ENCODE results near the gene BMI1. TPM values are rescaled to one million over a fixed set of nuclear protein-coding genes. Genes with fewer than 3 reads are reported as not detected.

BMI1 gene
- total and polyA plus RNA-seq, 2 of the 4 experiments (the other 2 are of a cell fraction), result 19.7 to 25.8 TPM

- Histone ChIP-seq H3K56ac (ENCODE audit: extremely low read depth, insufficient read depth, low read length) (no peak overlapping the region), H4K20me1 (ENCODE audit: insufficient read depth, low read length) (no peaks in the 10 kb centered on the region), H3K79me1 (ENCODE audit: low read depth in 1 of 2, low read length in 2 of 2) (no peaks in the 10 kb centered on the region), H3K9me1 (ENCODE audit: insufficient read depth, low read length) (no peaks in the 10 kb centered on the region), H3K27ac (ENCODE audit: insufficient read depth, low read length) (no peak overlapping the region), H3K27me3 (ENCODE audit: control insufficient read depth, insufficient read depth, low read length) (no peaks in the 10 kb centered on the region), H3K4me1 (ENCODE audit: control insufficient read depth, insufficient read depth, low read length) (no peaks in the 10 kb centered on the region), H3K18ac (ENCODE audit: low read depth, low read length) (no peak overlapping the region), H2BK5ac (ENCODE audit: low read depth, low read length, poor library complexity, severe bottlenecking) (no peak overlapping the region), H2BK20ac (ENCODE audit: low read depth, low read length) (no peak overlapping the region), H3K9me3 (ENCODE audit: control insufficient read depth, insufficient read depth, low read length) (no peaks in the 10 kb centered on the region), H3K9ac (ENCODE audit: low read depth, low read length) (no peak overlapping the region), H2AK5ac (ENCODE audit: low read depth, low read length) (no peak overlapping the region), H2AFZ (replicated peaks; ENCODE audit: low read length, poor library complexity) (no peak overlapping the region), H4K91ac (ENCODE audit: insufficient read depth, low read depth, low read length) (no peak overlapping the region), H3K4me2 (ENCODE audit: low read depth, low read length) (no peak overlapping the region), H3K36me3 (ENCODE audit: control insufficient read depth, insufficient read depth, low read length) (no peaks in the 10 kb centered on the region), H2BK120ac (ENCODE audit: low read depth, low read length) (no peak overlapping the region), H3K4me3 (ENCODE audit: insufficient read depth, low read depth, low read length) (no peak overlapping the region), H3K23ac (ENCODE audit: low read depth, low read length) (no peak overlapping the region), H3K4ac (ENCODE audit: low read depth, low read length) (no peak overlapping the region), H4K5ac (ENCODE audit: low read depth, low read length) (no peak overlapping the region), H2AK9ac (replicated peaks; ENCODE audit: low read depth, low read length, poor library complexity) (no peak overlapping the region), H4K8ac (ENCODE audit: low read depth in 2 of 2, low read length in 2 of 2) (no peak overlapping the region), H2BK15ac (ENCODE audit: low read depth, low read length) (no peak overlapping the region), H3K14ac (replicated peaks; ENCODE audit: low read depth, low read length) (no peak overlapping the region)
- POLR2A ChIA-PET (ENCODE audit: unreplicated experiment), result no interaction called here
- no peak for DNase-seq
- no TSS peak for BruUV-seq (replicated peaks)
- in situ Hi-C loops (cut with MboI; ENCODE audit: low sequenced_read_pairs), result no loop called here
- TF ChIP-seq CEBPB (IDR thresholded peaks at IDR 0.05; ENCODE audit: low read depth, low read length) (no peak), MAZ (IDR thresholded peaks at IDR 0.05; ENCODE audit: borderline replicate concordance, low read depth, low read length) (no peak), MAFK (IDR thresholded peaks at IDR 0.05; ENCODE audit: low read depth, low read length) (no peak), RAD21 (IDR thresholded peaks at IDR 0.05; ENCODE audit: low read length) (no peak), ELK1 (IDR thresholded peaks at IDR 0.05; ENCODE audit: borderline replicate concordance, low read depth, low read length) (no peak), FOS (IDR thresholded peaks at IDR 0.05; ENCODE audit: low read depth, low read length) (no peak), BHLHE40 (IDR thresholded peaks at IDR 0.05; ENCODE audit: low read depth, low read length) (no peak), CHD1 (IDR thresholded peaks at IDR 0.05; ENCODE audit: low read depth, low read length) (no peak), POLR2A (IDR thresholded peaks at IDR 0.05; ENCODE audit: low read depth, low read length) (no peak), MXI1 (IDR thresholded peaks at IDR 0.05; ENCODE audit: borderline replicate concordance, low read depth, low read length) (no peak), NFE2L2 (IDR thresholded peaks at IDR 0.05; ENCODE audit: low read depth, low read length) (no peak)
- CTCF ChIA-PET, result no interaction called here
- intact Hi-C loops (cut with micrococcal nuclease), result no loop called here
- dilution Hi-C loops (cut with HindIII; ENCODE audit: low sequenced_read_pairs, unreplicated experiment), result no loop called here
- WGBS, 2 experiments (ENCODE audit: extremely low coverage in 2 of 2, insufficient read length in 1 of 2), result no CpG with 5 or more reads among the region's 3 CpGs
- no peak for ATAC-seq (ENCODE audit: low read depth)
Measured at GRCh38 chr10:22285130-22285529, 35.8 kb upstream of the BMI1 start.
